ENCODE data around the gene MIER2.
A peak's percentile ranks its signal among the peaks of the same experiment; 100 is the strongest.
"Not testable (repeated sequence)": the region's sequence is repeated elsewhere in the genome, so short reads cannot be mapped to it uniquely, and the experiment has no call there.

MIER2 gene

GRCh38 chr19:344625-345319 lies at the start of gene MIER2:
MIER2 (minus strand) TSS chr19:344796; CDS start chr19:344782, 14 bp downstream.
- DNase-seq (ENCODE audit: low read depth) = peak; percentile 52

- not testable (repeated sequence) for DNase-seq (ENCODE audit: low read depth)
These were observed 49.0 kb upstream of the MIER2 start for GRCh38 chr19:393560-393959.

- DNase-seq (ENCODE audit: low read depth) = no peak
These were observed 47.9 kb upstream of the MIER2 start for GRCh38 chr19:392375-392970.

- DNase-seq (ENCODE audit: low read depth) = no peak
These were observed 47.3 kb upstream of the MIER2 start for GRCh38 chr19:391726-392374.

GRCh38 chr19:391207-391557 lies 46.6 kb upstream of the MIER2 start:
- DNase-seq (ENCODE audit: low read depth) = no peak

GRCh38 chr19:390386-391206 lies 46.0 kb upstream of the MIER2 start:
- DNase-seq (ENCODE audit: low read depth) = no peak

- no peak for DNase-seq (ENCODE audit: low read depth)
These were observed 45.3 kb upstream of the MIER2 start for GRCh38 chr19:389935-390289.

- no peak for DNase-seq (ENCODE audit: low read depth)
These were observed 44.8 kb upstream of the MIER2 start for GRCh38 chr19:389255-389934.

- DNase-seq (ENCODE audit: low read depth) = no peak
These were observed 44.1 kb upstream of the MIER2 start for GRCh38 chr19:388691-389090.

- no peak for DNase-seq (ENCODE audit: low read depth)
These were observed 43.2 kb upstream of the MIER2 start for GRCh38 chr19:387777-388176.

- not testable (repeated sequence) for DNase-seq (ENCODE audit: low read depth)
These were observed 42.2 kb upstream of the MIER2 start for GRCh38 chr19:386632-387301.

- not testable (repeated sequence) for DNase-seq (ENCODE audit: low read depth)
These were observed 41.6 kb upstream of the MIER2 start for GRCh38 chr19:386189-386588.

GRCh38 chr19:384799-385169 lies 40.2 kb upstream of the MIER2 start:
- DNase-seq (ENCODE audit: low read depth) = no peak

GRCh38 chr19:383922-384798 lies 39.6 kb upstream of the MIER2 start:
- DNase-seq (ENCODE audit: low read depth) = no peak

GRCh38 chr19:383040-383439 lies 38.4 kb upstream of the MIER2 start:
- DNase-seq (ENCODE audit: low read depth) = no peak

GRCh38 chr19:382578-382977 lies 38.0 kb upstream of the MIER2 start:
- peak; percentile 59 for DNase-seq (ENCODE audit: low read depth)

GRCh38 chr19:381901-382300 lies 37.3 kb upstream of the MIER2 start:
- not testable (repeated sequence) for DNase-seq (ENCODE audit: low read depth)

- not testable (repeated sequence) for DNase-seq (ENCODE audit: low read depth)
These were observed 36.1 kb upstream of the MIER2 start for GRCh38 chr19:380618-381219.

GRCh38 chr19:379796-380195 lies 35.2 kb upstream of the MIER2 start:
- DNase-seq (ENCODE audit: low read depth) = no peak

- DNase-seq (ENCODE audit: low read depth) = no peak
These were observed 34.1 kb upstream of the MIER2 start for GRCh38 chr19:378706-379105.
